SK-N-SH treated with all-trans-retinoic acid at 6 μM for 48 hours (cell line): ENCODE data around the gene RAI14.

ENCODE experiments used
- BACH2 ChIP-seq: fragments of 250-450 bp; sonication (Bioruptor Pico); IDR thresholded peaks from 2 replicates; pipeline ENCODE4 v1.9.0; 2021; ENCODE audit warnings: mild to moderate bottlenecking, borderline replicate concordance
- CREB5 ChIP-seq: fragments of 250-450 bp; sonication (Bioruptor Pico); IDR thresholded peaks from 2 replicates; pipeline ENCODE4 v1.5.1; 2020; ENCODE audit warnings: low read depth, mild to moderate bottlenecking, moderate library complexity
- GLIS3 ChIP-seq: fragments of 250-450 bp; sonication (Bioruptor Pico); IDR thresholded peaks from 2 replicates; pipeline ENCODE4 v1.5.0; 2020; ENCODE audit warnings: mild to moderate bottlenecking, moderate library complexity
- PATZ1 ChIP-seq: fragments of 250-450 bp; sonication (Bioruptor Pico); IDR thresholded peaks from 2 replicates; pipeline ENCODE4 v1.8.0; 2020; ENCODE audit warnings: mild to moderate bottlenecking, moderate library complexity, borderline replicate concordance
- POU6F1 ChIP-seq: fragments of 250-450 bp; sonication (Bioruptor Pico); IDR thresholded peaks from 2 replicates; pipeline ENCODE4 v1.8.0; 2021; ENCODE audit warnings: low read depth, mild to moderate bottlenecking, moderate library complexity, borderline replicate concordance
- ZNF8 ChIP-seq: fragments of 450-650 bp; formaldehyde crosslinking; IDR thresholded peaks from 2 replicates; pipeline ENCODE4 v1.5.0; 2020; ENCODE audit warnings: mild to moderate bottlenecking, moderate library complexity

- TF ChIP-seq POU6F1 (CRISPR knock-in tag) = no peak
- TF ChIP-seq BACH2 (CRISPR knock-in tag) = no peak
- no peak for TF ChIP-seq PATZ1
- no peak for TF ChIP-seq ZNF8 (CRISPR knock-in tag)
- no peak for TF ChIP-seq CREB5 (CRISPR knock-in tag)
- TF ChIP-seq GLIS3 = no peak
These were observed 220.1 kb downstream of the RAI14 start for GRCh38 chr5:34876275-34876674.
